NCI-H748 (cell line): ENCODE measurements around the gene TBK1.

Experiments used
- DNase-seq: peaks from one replicate; lab custom pipeline; 2025; ENCODE audit not compliant: unreplicated experiment; lab: John Stamatoyannopoulos, UW

TBK1 gene

DNA sequence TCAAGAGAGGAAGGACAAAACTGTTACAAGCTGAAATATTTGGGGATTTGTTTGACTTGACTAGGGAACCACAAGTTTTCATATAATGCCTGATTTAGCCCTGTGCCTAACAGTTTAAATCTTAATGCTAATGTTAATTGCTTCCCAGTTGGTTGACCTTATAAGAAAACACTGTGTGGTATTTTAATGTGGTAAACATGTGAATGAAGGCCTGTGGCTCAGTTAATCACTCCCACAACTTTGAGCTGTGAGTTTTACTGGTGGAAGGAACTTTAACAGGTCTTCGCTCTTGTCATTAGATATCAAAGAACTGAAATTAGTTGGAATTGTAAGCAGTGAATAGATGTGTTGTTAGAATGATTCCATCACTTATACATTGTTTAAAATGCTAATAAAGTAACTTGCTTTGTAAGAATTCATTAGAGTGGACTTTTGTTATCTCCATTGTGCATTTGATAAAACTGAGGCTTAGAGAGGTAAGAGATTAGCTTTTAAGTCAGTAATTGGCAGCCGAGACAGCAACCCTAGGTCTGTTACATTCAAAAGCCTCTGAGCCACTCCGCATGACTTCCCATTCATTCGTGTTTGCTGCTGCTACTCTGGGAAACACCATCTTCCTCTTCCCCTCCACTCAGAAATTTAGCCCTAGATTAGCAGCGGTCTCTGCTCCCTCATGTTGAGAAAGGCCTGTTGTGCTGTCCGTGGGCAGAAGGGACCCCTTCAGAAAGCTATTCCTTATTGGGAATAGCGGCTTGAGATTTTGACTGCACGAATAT, 1.0 kb upstream of the TBK1 start:
- peak; percentile 66 for DNase-seq

DNA sequence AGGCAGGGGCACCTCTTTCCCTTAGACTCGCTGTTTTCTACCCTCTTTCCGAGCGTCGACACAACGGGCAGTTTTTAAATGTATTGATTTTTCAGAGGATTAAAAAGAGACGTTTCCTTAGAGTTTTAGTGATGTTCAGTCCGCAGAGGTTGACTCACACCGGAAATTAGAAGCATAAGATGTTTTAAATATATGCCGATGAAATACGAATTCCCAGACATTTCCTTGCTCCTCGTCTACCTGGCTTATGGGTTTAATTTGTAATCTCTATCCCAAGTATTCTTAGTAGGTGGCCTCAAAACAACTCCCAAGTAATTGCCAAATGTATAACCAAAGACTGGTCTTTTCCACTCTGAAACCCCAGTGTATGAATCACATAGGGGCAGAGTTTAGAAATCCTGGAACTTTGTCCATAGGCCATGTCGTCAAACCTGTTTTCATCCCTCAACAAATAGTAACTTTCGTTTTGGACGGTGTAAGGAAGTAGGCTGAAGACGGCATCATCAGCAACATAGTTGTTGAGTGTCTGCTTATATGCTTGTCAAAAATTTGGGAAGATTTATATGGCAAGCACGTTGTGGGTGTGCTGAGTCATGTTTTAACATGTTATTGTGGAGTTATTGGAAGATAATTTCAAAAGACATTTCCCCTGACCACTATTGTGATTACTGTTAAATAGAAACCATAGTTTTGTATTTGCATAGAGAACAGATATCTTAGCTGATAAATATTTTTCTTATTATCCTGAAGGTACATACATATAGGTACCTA, 824 bp downstream of the TBK1 start:
- peak; percentile 52 for DNase-seq

DNA sequence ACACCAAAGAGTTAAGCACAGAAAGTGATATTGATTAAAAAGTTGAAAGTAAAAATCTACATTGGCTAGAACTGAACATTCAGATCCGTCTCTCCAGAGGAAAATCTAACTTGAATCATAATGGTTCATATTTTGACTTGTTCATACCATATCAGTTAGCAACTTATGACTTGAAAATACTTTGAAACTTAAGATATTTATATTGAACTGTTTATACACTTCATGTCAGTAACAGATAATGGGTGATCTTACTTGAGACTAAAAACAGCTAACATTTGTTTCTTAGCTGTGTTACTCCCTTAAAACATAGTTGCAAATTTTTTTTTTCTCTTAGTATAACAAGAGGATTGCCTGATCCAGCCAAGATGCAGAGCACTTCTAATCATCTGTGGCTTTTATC, 3.6 kb downstream of the TBK1 start:
- DNase-seq: no peak

DNA sequence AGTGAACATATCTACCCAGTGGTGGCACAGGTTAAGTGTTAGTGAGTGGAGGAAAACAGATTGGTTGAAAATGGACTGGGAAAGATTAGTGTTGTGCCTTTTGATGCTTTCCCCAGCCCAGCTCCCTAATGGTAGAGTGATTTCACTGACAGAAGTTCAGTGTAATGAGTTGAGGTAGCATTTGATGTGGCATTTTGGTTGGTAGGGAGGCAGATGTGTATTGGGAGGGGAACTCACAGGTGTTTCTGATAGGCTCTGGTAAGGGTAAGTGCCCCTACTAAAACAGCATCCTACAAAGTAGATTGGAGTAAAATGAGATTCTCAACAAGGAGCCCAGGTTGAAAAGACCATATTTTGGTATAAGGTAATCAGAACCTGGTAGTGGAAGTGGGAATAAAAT, 4.2 kb downstream of the TBK1 start:
- no peak for DNase-seq

DNA sequence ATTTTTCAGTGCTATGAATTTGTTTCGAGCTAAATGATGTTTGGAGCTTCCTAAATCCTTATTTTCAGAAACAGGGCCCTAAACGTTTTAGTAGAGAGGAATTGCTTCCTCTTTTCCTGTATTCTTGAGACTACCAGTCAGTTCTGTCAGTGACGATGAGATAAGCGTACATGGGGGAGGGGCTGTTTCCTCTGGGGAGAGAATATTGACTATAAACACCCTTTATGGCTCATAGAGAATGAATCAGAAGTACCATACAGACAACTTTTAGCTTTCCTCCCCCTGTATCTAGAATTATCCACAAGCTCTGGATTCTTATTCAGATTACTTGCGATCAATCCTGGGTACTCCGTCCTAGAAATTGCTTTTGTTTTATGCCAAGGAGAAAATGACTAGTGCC, 5.1 kb downstream of the TBK1 start:
- no peak for DNase-seq

DNA sequence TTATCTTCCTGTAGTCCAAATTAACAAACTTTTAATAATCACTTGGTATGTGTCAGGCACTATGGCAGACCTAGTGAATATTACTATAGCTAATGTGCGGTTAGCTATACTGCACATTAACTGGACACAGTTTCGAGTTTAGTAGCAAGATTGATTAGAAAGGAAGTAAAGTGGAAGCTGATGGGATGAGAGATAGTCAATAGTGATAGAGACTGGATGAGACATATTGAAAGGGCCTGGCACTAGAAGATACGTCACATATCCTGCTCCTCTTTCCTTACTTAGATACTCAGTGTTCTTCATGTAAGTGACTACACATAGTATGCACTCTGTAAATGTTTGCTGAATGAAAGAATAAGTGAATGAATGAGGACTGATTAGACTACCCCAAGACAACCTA, 5.5 kb downstream of the TBK1 start:
- no peak for DNase-seq

DNA sequence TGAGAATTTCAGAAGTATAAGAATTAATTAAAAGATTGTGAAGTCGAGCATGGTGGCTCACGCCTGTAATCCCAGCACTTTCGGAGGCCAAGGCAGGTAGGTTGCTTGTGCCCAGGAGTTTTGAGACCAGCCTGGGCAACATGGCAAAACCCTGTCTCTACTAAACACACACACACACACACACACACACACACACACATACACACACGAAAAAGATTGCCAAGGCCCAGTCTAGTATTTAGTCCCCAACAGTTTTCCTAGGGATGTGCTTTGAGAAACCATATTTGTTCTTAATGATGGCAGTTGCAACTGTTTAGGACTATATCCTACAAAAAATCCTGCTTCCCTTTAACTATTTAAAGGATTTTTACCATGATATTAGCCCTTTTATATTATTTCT, 6.0 kb downstream of the TBK1 start:
- DNase-seq: no peak

DNA sequence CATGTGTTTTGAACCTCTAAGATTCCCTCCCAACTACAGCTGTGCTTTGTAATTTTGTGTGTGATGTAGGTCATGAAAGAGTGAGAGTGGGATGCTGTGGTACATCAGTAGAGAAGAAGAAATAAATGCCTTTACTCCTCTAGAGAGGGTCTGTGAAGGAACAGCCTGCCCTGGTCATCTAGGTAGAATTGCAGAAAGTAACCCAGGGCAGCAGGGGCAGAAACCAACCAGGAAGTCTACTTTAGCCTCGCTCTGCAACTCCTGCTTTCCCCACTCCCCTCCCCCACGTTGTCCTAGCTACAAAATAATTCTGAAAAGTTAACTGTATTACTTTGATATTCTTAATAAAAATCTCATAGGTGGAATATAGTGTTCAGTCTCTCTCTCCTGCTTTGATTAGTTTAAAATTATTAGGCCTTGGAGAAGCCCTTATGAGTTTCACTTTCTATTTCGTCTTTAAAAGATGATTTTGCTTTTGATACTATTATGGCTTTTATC, 7.5 kb downstream of the TBK1 start:
- DNase-seq: no peak

DNA sequence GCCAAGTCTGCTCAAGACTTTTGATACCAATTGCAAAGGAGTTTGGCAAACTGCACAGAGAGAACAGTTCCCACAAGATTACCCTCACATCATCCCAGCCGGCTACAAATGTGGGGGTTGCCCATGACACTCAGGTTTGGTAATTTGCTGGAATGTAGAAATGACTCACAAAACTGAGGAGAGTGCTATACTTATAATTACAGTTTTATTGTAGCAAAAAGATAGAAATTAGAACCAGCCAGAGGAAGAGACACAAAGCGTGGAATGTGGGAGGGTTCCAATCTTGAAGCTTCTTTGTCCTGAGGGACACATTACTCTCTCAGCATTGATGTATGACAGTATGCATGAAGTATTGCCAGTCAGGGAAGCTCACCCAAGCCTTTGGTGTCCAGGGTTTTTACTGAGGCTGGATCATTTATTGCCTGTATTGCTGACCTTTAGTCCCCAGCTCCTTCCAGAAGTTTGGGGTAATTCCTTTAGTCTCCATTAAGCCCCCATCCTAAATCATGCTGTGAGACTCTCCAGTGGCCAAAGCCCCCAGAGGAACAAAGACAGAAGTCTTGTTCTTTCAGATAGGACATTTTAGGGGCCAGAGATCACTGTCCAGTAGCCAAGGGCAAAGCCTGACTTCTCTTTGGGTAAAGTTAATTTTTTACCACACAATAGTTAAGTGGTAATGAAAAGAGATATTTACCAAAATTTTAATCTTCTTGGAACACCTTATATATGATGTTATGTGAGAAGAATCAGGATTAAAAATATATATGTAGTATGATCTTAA, 9.9 kb downstream of the TBK1 start:
- no peak for DNase-seq

DNA sequence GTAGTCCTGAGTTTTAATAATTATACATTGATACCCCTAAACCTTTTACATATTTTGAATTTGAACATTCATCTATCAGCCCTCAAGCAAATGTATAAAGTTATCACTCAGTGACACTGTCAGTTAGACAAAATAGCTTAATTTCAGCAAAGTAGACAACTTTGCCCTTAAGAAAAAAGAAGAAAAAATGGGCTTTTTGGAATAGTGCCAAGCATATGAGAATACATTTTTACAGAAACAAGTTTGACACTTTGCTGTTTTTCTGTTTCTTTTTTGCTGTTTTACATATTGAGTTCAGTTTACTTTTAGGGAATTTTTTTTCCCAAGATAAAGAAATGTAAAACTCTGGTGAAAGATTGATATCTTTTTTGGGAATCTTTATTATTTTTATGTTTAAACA, 14.3 kb downstream of the TBK1 start:
- DNase-seq: no peak

DNA sequence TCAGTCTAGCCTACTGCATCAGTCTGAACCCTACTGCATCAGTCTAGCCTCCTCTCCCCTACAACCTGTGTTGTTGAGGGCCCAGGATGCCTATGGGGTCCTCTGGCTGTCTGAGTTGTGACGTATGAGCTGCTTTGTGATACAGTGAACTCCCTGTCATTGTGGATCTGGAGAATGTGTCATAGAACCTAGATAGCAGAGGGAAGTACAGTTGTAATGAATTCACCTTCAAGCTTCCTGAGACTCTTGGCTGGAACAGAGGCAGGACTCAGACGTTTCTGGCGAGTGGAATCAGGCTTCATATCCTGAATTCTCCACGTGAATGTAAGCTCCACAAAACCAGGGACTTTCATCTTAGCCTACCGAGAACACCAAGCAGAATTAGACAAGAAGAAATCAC, 17.0 kb downstream of the TBK1 start:
- no peak for DNase-seq

DNA sequence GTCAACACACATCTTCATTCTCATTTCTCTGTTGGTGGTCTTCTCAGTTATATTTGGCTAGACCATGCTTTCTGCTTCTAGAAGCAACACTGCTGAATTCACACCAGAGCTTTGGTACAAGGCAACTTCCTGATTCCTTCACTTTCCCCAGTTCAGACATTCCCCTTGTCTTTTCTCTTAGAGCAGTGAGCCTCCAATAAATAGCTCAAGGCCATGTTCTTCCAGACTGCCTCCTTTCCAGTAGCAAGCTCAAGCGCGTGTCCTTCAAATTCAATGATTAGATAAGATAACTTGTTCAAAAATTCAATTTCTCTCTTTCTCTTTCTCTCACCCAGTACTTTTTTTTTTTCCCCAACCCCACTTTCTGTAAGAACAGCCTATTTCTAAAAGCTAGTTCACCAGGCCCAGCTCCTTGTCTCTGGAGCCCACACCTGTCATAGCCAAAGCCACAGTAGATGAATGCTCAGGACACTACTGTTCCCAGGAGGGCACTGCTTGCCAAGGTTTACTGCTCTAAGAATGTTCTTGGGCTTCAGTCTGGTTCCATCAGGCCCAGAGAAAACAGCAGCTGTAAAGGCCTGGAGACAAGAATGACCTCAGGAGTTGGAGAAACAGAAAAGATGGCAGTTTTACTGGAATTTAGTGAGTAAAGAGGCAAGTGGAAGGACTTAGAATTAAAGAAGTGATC, 17.7 kb downstream of the TBK1 start:
- no peak for DNase-seq

DNA sequence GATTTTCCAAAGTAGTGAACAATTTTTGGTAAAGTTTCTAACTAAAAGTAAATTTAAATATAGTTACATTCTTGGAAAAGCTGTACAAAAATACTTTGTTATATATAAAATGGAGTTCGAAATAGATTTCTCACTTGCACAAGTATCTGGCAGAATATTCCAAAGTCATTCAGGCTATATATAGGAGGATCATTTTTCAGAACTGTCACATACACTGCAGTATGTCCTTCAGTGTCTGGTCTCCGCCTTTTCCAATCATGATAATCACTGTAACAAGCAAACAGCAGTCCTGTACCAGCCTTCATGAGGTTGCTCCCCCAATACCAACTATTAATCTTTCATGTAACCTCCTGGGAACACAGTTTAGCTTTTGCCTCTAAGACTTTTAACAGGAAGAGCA, 18.6 kb downstream of the TBK1 start:
- no peak for DNase-seq

DNA sequence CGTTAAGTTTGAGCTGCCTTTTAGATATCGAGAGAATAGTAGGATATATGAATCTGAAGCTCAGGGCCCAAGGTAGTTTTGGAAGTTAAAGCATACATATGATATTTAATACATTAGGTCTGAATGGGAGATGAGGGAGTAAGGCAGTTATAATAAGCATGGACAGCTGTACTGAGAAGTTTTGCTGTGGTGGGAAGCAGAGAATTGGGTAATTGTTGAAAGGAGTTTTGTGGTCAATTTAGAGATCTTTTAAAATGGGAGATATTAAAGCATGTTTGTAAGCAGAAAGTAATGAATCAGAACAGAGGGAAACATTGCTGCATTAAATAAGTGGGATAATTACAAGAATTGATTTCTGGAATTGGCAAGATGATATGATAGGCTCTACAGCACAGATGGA, 21.3 kb downstream of the TBK1 start:
- DNase-seq: no peak

DNA sequence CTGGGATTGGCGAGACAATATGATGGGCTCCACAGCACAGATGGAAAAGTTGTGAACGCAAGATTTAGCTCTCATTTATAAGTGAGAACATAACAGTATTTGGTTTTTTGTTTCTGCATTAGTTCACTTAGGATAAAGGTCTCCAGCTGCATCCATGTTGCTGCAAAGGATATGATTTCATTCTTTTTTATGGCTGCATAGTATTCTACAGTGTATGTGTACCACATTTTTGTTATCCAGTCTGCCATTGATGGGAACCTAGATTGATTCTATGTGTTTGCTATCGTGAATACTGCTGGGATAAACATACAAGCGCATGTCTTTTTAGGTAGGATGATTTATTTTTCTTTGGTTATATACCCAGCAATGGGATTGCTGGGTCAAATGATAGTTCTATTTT, 23.6 kb downstream of the TBK1 start:
- DNase-seq: no peak

DNA sequence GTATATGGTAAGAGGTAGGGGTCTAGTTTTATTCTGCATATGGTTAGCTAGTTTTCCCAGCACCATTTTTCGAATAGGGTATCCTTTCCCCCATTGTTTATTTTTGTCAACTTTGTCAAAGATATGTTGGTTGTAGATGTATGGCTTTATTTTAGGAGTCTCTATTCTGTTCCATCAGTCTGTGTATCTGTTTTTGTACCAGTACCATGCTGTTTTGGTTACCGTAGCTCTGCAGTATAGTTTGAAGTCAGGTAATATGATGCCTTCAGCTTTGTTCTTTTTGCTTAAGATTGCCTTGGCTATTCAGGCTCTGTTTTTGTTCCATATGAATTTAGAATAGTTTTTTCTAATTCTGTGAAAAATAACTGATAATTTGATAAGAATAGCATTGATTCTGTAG, 24.9 kb downstream of the TBK1 start:
- no peak for DNase-seq

DNA sequence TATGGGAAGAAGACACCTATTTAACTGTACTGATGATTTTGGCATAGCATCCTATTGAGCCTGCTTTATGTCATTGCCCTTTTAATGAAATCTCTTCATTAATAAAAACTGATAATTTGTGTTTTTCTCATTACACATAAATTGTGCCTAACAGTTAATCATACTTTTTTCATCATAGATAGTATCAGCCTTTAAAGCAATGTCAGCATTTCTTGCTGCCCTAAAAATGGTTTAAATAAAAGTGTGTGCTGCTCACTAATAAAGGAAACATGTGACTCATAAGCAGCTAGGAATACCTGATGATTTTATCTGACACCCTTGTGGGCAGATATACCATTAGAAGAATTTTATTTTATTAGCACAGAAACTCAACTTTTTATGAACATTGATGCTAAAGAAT, 26.7 kb downstream of the TBK1 start:
- no peak for DNase-seq

DNA sequence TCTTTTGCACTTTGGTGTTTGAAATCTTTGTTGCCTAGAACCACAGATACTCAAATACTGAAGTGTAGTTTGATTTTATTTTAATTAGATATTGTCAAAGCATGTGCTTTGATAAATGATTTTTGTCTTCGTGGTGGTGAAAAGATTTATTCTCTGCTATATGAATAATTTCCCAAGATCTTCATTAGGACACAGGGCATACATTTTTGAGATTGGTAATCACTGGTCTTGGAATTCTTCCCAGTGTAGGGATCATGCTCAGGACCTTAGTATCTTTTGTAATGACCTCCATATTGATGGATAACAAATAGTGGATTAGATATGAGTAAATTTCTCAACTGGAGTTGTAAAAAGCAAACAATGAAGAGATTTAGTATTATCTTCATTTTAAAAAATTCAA, 28.2 kb downstream of the TBK1 start:
- DNase-seq: no peak

DNA sequence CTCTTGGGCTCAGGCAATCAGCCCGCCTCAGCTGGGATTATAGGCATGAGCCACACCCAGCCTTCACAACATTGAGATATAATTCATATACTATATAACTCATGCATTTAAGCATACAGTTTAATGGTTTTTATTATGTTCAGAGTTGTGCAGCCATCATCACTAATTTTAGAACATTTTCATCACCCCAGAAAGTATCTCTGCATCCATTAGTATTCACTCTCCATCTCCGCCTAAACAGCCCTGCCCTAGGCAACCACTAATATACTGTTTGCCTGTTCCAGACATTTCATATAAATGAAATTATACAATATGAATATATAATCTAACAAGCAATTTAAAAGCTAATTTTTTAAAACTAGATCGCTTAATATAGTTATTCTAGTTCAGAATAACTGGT, 34.7 kb downstream of the TBK1 start:
- no peak for DNase-seq

DNA sequence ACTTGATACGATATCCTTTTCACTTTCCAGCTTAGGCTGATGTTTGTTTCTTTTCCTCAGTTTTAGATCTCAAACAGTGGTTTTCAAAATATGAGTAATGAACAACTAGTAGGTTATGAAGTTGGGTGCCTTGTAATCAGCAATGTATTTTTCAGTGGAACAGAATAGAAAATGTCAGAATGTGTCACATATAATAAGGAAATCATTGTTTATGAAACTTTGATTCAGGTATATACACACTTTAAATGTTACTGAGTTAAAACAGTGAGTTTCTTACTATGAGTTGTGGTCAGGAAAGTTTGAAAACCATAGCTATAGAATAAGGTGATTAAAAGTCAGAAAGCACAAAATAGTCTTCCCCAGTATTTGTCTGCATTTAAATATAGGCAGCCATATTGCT, 39.8 kb downstream of the TBK1 start:
- no peak for DNase-seq

DNA sequence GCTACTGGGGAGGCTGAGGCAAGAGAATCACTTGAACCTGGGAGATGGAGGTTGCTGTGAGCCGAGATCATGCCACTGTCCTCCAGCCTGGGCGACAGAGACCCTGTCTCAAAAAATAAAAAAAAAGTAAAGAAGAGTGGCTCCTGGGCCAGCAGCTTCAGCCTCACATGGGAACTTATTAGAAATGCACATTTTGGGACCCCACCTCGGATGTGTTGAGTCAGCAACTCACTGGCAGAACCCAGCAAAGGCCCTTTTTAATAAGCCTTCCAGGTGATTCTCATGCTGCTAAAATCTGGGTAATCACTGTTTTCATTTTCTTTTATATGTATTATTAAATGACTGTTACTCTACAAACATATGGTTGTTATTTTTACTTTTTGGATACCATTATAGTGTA, 41.6 kb downstream of the TBK1 start:
- DNase-seq: no peak
